Measurements from ENCODE around the gene NRXN3. TPM values are rescaled to one million over a fixed set of nuclear protein-coding genes. Genes with fewer than 3 reads are reported as not detected.

NRXN3 gene
- total RNA-seq, 5 donors from 2014 or later (not counting 1 experiment from before 2014, with no cell fraction given) = not detected

DNA sequence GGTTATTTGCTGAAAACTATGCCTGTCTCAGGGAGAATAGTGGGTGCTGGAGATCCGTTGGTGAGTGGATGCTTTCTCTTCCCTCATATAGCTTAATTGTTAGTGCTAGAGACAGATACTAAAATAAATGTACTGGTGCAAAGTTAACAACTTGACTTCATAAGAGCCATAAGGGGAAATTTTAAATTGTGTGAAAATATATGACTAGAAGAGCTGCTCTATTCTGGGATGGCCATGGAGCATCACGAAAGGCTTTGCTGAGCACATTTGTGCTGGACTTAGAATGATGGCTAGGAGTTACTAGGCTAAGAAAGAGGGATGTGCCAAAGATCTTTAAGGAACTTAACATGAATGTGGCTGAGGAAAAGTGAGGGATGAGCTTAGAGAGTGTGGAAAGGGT is 668.8 kb downstream of the NRXN3 start:
- ChIA-PET POLR2A (no interaction called here), CTCF (no interaction called here)
- H3K27me3 Mint-ChIP-seq = peaks cover 0 to 3% of the 10 kb centered on the region in 2 donors
- ATAC-seq (replicated peaks in 1 of 4) = no peak
- H3K36me3 ChIP-seq (ENCODE audit: control insufficient read depth in 2 of 2, extremely low read depth in 1 of 2, insufficient read depth in 1 of 2, low read length in 1 of 2) = no peaks in the 10 kb centered on the region
- WGBS (ENCODE audit: insufficient coverage) = 89% methylated on average over 1 of the region's 2 CpGs
- no peak overlapping the region for H3K27ac Mint-ChIP-seq
- H3K4me1 ChIP-seq (ENCODE audit: control insufficient read depth in 1 of 2, extremely low read depth in 1 of 2, insufficient read depth in 2 of 2, low read length in 2 of 2) = no peaks in the 10 kb centered on the region
- H3K4me3 ChIP-seq (ENCODE audit: control insufficient read depth in 1 of 2, extremely low read depth in 1 of 2, low read length in 1 of 2) = no peak overlapping the region
- no peak for DNase-seq
- H3K27me3 ChIP-seq (replicated peaks in 1 of 2; ENCODE audit: control insufficient read depth in 2 of 2, extremely low read depth in 1 of 2, insufficient read depth in 2 of 2, low read length in 1 of 2) = no peaks in the 10 kb centered on the region
- no peaks in the 10 kb centered on the region for H3K4me1 Mint-ChIP-seq
- H3K4me3 Mint-ChIP-seq = no peak overlapping the region
- no peaks in the 10 kb centered on the region for H3K36me3 Mint-ChIP-seq
- no peaks in the 10 kb centered on the region for H3K9me3 Mint-ChIP-seq
- no peak overlapping the region for H3K27ac ChIP-seq (ENCODE audit: low read length)
- H3K9me3 ChIP-seq = no peaks in the 10 kb centered on the region

GRCh38 chr14:78840898-78841297 is 670.7 kb downstream of the NRXN3 start:
- H3K4me1 Mint-ChIP-seq = no peaks in the 10 kb centered on the region
- ChIA-PET POLR2A (no interaction called here), CTCF (no interaction called here)
- Histone ChIP-seq H3K4me3 (ENCODE audit: control insufficient read depth in 1 of 2, extremely low read depth in 1 of 2, low read length in 1 of 2) (no peak overlapping the region), H3K9me3 (no peaks in the 10 kb centered on the region), H3K36me3 (ENCODE audit: control insufficient read depth in 2 of 2, extremely low read depth in 1 of 2, insufficient read depth in 1 of 2, low read length in 1 of 2) (no peaks in the 10 kb centered on the region), H3K4me1 (ENCODE audit: control insufficient read depth in 1 of 2, extremely low read depth in 1 of 2, insufficient read depth in 2 of 2, low read length in 2 of 2) (no peaks in the 10 kb centered on the region), H3K27ac (ENCODE audit: low read length) (no peak overlapping the region), H3K27me3 (replicated peaks in 1 of 2; ENCODE audit: control insufficient read depth in 2 of 2, extremely low read depth in 1 of 2, insufficient read depth in 2 of 2, low read length in 1 of 2) (no peaks in the 10 kb centered on the region)
- H3K27ac Mint-ChIP-seq = no peak overlapping the region
- DNase-seq (no peak), ATAC-seq (replicated peaks in 1 of 4) (no peak)
- WGBS (ENCODE audit: insufficient coverage) = 0% methylated on average over 1 of the region's 1 CpG
- no peaks in the 10 kb centered on the region for H3K27me3 Mint-ChIP-seq
- H3K36me3 Mint-ChIP-seq = no peaks in the 10 kb centered on the region
- H3K4me3 Mint-ChIP-seq = no peak overlapping the region
- no peaks in the 10 kb centered on the region for H3K9me3 Mint-ChIP-seq

DNA sequence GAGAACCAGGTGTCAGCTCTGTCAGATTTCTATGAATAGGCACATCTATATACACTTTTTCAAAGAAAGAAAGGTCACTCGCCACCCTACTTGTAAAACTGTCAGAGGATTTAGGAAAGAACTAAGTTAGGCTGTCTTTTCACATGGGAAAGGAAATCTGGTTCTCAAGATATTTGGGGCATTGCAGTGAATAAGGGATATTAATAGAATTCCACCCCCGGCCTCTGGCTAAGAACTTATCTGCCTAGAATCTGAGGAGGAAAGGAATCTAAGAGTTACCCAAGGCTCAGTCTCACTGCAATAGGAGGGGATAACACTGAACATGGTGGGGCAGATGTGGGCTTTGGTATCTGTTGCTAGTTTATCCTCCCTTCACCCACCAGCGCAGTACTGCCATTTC is 677.6 kb downstream of the NRXN3 start:
- peaks cover 1 to 3% of the 10 kb centered on the region in 2 donors for H3K27me3 Mint-ChIP-seq
- H3K27ac Mint-ChIP-seq = no peak overlapping the region
- ATAC-seq (replicated peaks in 1 of 4) (no peak), DNase-seq (no peak)
- H3K4me1 Mint-ChIP-seq = peaks cover 0 to 5% (median 0%) of the 10 kb centered on the region in 3 donors
- ChIA-PET CTCF (no interaction called here), POLR2A (no interaction called here)
- no peaks in the 10 kb centered on the region for H3K9me3 Mint-ChIP-seq
- H3K36me3 Mint-ChIP-seq = no peaks in the 10 kb centered on the region
- Histone ChIP-seq H3K4me1 (ENCODE audit: control insufficient read depth in 1 of 2, extremely low read depth in 1 of 2, insufficient read depth in 2 of 2, low read length in 2 of 2) (no peaks in the 10 kb centered on the region), H3K4me3 (ENCODE audit: control insufficient read depth in 1 of 2, extremely low read depth in 1 of 2, low read length in 1 of 2) (no peak overlapping the region), H3K27ac (ENCODE audit: low read length) (no peak overlapping the region), H3K9me3 (no peaks in the 10 kb centered on the region), H3K27me3 (replicated peaks in 1 of 2; ENCODE audit: control insufficient read depth in 2 of 2, extremely low read depth in 1 of 2, insufficient read depth in 2 of 2, low read length in 1 of 2) (no peaks in the 10 kb centered on the region), H3K36me3 (ENCODE audit: control insufficient read depth in 2 of 2, extremely low read depth in 1 of 2, insufficient read depth in 1 of 2, low read length in 1 of 2) (no peaks in the 10 kb centered on the region)
- WGBS (ENCODE audit: insufficient coverage) = 54% methylated on average over 2 of the region's 3 CpGs
- H3K4me3 Mint-ChIP-seq = no peak overlapping the region

DNA sequence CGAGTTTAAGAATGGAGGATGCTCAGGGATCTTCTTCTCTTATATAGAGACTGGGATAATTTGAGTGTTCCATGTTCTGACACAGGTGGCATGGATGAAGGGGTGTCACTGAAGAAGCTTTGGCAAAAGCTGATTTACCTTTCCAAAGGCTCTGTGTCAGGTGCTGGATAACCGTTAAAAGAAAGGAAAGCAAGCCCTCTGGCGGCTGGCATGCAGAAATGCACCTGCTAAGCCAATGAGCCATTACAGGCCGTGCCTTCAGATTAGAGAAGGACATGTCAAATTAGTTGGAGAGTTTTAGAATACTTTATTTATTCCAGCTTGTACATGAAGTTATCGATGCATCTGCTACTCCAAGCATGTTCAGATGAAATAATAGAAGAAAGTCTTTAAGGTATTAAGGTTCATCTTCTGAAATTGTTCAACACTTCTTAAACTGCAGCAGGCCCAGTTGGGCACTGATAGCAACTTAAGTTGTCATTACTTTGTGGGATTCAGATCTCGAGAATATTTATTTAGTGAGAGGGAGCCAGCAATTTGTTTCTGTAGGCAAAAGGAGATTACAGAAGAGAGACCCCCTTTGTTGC is 678.2 kb downstream of the NRXN3 start:
- Mint-ChIP-seq H3K4me3 (no peak overlapping the region), H3K27me3 (peaks cover 1 to 3% of the 10 kb centered on the region in 2 donors), H3K27ac (no peak overlapping the region), H3K9me3 (no peaks in the 10 kb centered on the region), H3K4me1 (peaks cover 0 to 5% (median 0%) of the 10 kb centered on the region in 3 donors), H3K36me3 (no peaks in the 10 kb centered on the region)
- CTCF ChIA-PET = interaction anchor here (0.6 to 0.8 kb wide), 2 partner anchors 15 to 1185 kb away, joined by 3 to 4 read pairs; no protein-coding TSS in a partner anchor
- no peak overlapping the region for H3K4me3 ChIP-seq (ENCODE audit: control insufficient read depth in 1 of 2, extremely low read depth in 1 of 2, low read length in 1 of 2)
- POLR2A ChIA-PET = no interaction called here
- no peak overlapping the region for H3K27ac ChIP-seq (ENCODE audit: low read length)
- H3K36me3 ChIP-seq (ENCODE audit: control insufficient read depth in 2 of 2, extremely low read depth in 1 of 2, insufficient read depth in 1 of 2, low read length in 1 of 2) = no peaks in the 10 kb centered on the region
- peak in 4 of 35 experiments; percentile 0 to 22 (median 3) for DNase-seq
- no peaks in the 10 kb centered on the region for H3K9me3 ChIP-seq
- H3K27me3 ChIP-seq (replicated peaks in 1 of 2; ENCODE audit: control insufficient read depth in 2 of 2, extremely low read depth in 1 of 2, insufficient read depth in 2 of 2, low read length in 1 of 2) = no peaks in the 10 kb centered on the region
- no CpG with 5 or more reads among the region's 6 CpGs for WGBS (ENCODE audit: insufficient coverage)
- no peak for ATAC-seq (replicated peaks in 1 of 4)
- no peaks in the 10 kb centered on the region for H3K4me1 ChIP-seq (ENCODE audit: control insufficient read depth in 1 of 2, extremely low read depth in 1 of 2, insufficient read depth in 2 of 2, low read length in 2 of 2)

GRCh38 chr14:78849952-78850351 is 679.8 kb downstream of the NRXN3 start:
- ATAC-seq (replicated peaks in 1 of 4) = no peak
- H3K4me1 Mint-ChIP-seq = peaks cover 0 to 5% (median 0%) of the 10 kb centered on the region in 3 donors
- Histone ChIP-seq H3K36me3 (ENCODE audit: control insufficient read depth in 2 of 2, extremely low read depth in 1 of 2, insufficient read depth in 1 of 2, low read length in 1 of 2) (no peaks in the 10 kb centered on the region), H3K27me3 (replicated peaks in 1 of 2; ENCODE audit: control insufficient read depth in 2 of 2, extremely low read depth in 1 of 2, insufficient read depth in 2 of 2, low read length in 1 of 2) (no peaks in the 10 kb centered on the region), H3K27ac (ENCODE audit: low read length) (no peak overlapping the region), H3K4me1 (ENCODE audit: control insufficient read depth in 1 of 2, extremely low read depth in 1 of 2, insufficient read depth in 2 of 2, low read length in 2 of 2) (no peaks in the 10 kb centered on the region), H3K9me3 (no peaks in the 10 kb centered on the region), H3K4me3 (ENCODE audit: control insufficient read depth in 1 of 2, extremely low read depth in 1 of 2, low read length in 1 of 2) (no peak overlapping the region)
- no peaks in the 10 kb centered on the region for H3K36me3 Mint-ChIP-seq
- no peak overlapping the region for H3K4me3 Mint-ChIP-seq
- no CpG with 5 or more reads among the region's 2 CpGs for WGBS (ENCODE audit: insufficient coverage)
- peaks cover 1 to 3% of the 10 kb centered on the region in 2 donors for H3K27me3 Mint-ChIP-seq
- H3K27ac Mint-ChIP-seq = no peak overlapping the region
- ChIA-PET CTCF (no interaction called here), POLR2A (no interaction called here)
- no peaks in the 10 kb centered on the region for H3K9me3 Mint-ChIP-seq
- DNase-seq = no peak

GRCh38 chr14:78851189-78851588 is 681.0 kb downstream of the NRXN3 start:
- Mint-ChIP-seq H3K27me3 (peaks cover 1 to 3% of the 10 kb centered on the region in 2 donors), H3K4me3 (no peak overlapping the region), H3K27ac (no peak overlapping the region), H3K4me1 (peaks cover 0 to 5% (median 0%) of the 10 kb centered on the region in 3 donors), H3K9me3 (no peaks in the 10 kb centered on the region), H3K36me3 (no peaks in the 10 kb centered on the region)
- 100% methylated on average over 1 of the region's 3 CpGs for WGBS (ENCODE audit: insufficient coverage)
- no peak for DNase-seq
- no peaks in the 10 kb centered on the region for H3K4me1 ChIP-seq (ENCODE audit: control insufficient read depth in 1 of 2, extremely low read depth in 1 of 2, insufficient read depth in 2 of 2, low read length in 2 of 2)
- H3K9me3 ChIP-seq = no peaks in the 10 kb centered on the region
- H3K36me3 ChIP-seq (ENCODE audit: control insufficient read depth in 2 of 2, extremely low read depth in 1 of 2, insufficient read depth in 1 of 2, low read length in 1 of 2) = no peaks in the 10 kb centered on the region
- ChIA-PET POLR2A (no interaction called here), CTCF (no interaction called here)
- no peaks in the 10 kb centered on the region for H3K27me3 ChIP-seq (replicated peaks in 1 of 2; ENCODE audit: control insufficient read depth in 2 of 2, extremely low read depth in 1 of 2, insufficient read depth in 2 of 2, low read length in 1 of 2)
- H3K4me3 ChIP-seq (ENCODE audit: control insufficient read depth in 1 of 2, extremely low read depth in 1 of 2, low read length in 1 of 2) = no peak overlapping the region
- H3K27ac ChIP-seq (ENCODE audit: low read length) = no peak overlapping the region
- ATAC-seq (replicated peaks in 1 of 4) = no peak

DNA sequence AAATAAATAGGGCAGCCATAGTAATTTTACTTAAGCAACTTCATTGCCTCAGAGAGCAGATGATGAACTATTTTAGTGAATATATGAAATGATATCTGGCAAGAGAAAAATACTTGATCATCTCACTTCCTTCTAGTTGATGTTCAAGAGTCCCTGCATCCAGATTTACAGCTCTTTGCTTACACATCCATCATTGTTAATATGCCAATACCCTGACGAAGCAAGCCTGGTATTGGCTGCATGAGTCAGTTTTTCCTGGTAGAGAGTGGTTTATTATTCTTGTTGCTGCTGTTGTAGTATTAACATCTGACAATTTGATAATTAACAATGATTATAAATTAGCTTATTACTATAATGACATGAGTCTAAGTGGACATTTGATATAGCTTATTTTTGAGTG is 681.9 kb downstream of the NRXN3 start:
- DNase-seq (no peak), ATAC-seq (replicated peaks in 1 of 4) (no peak)
- Mint-ChIP-seq H3K27me3 (peaks cover 1 to 3% of the 10 kb centered on the region in 2 donors), H3K9me3 (no peaks in the 10 kb centered on the region), H3K27ac (no peak overlapping the region), H3K4me3 (no peak overlapping the region), H3K36me3 (no peaks in the 10 kb centered on the region), H3K4me1 (peaks cover 0 to 5% (median 0%) of the 10 kb centered on the region in 3 donors)
- WGBS (ENCODE audit: insufficient coverage) = no CpG with 5 or more reads among the region's 1 CpG
- POLR2A ChIA-PET = interaction anchor here in 1 of 2 donors (0.5 kb wide), 1 partner anchor 771 kb away, joined by 3 read pairs; no protein-coding TSS in a partner anchor
- CTCF ChIA-PET = no interaction called here
- Histone ChIP-seq H3K4me3 (ENCODE audit: control insufficient read depth in 1 of 2, extremely low read depth in 1 of 2, low read length in 1 of 2) (no peak overlapping the region), H3K27ac (ENCODE audit: low read length) (no peak overlapping the region), H3K27me3 (replicated peaks in 1 of 2; ENCODE audit: control insufficient read depth in 2 of 2, extremely low read depth in 1 of 2, insufficient read depth in 2 of 2, low read length in 1 of 2) (no peaks in the 10 kb centered on the region), H3K9me3 (no peaks in the 10 kb centered on the region), H3K36me3 (ENCODE audit: control insufficient read depth in 2 of 2, extremely low read depth in 1 of 2, insufficient read depth in 1 of 2, low read length in 1 of 2) (no peaks in the 10 kb centered on the region), H3K4me1 (ENCODE audit: control insufficient read depth in 1 of 2, extremely low read depth in 1 of 2, insufficient read depth in 2 of 2, low read length in 2 of 2) (no peaks in the 10 kb centered on the region)
